Loucy (cell line): ENCODE measurements around the gene LRBA.

ENCODE experiments used
- EZH2phosphoT487 ChIP-seq: fragments of 200-600 bp; IDR thresholded peaks from 2 replicates; pipeline ENCODE4 v1.6.1; 2018; ENCODE audit warnings: antibody characterized with exemption, mild to moderate bottlenecking, moderate library complexity, borderline replicate concordance
- TF ChIP-seq, protein P1 (sequence below): fragments of 200-600 bp; sonication (generic); conservative IDR thresholded peaks from 2 replicates; pipeline ENCODE4 v1.5.1; 2014; ENCODE audit warnings: mild to moderate bottlenecking, antibody characterized with exemption, low read length

DNA sequence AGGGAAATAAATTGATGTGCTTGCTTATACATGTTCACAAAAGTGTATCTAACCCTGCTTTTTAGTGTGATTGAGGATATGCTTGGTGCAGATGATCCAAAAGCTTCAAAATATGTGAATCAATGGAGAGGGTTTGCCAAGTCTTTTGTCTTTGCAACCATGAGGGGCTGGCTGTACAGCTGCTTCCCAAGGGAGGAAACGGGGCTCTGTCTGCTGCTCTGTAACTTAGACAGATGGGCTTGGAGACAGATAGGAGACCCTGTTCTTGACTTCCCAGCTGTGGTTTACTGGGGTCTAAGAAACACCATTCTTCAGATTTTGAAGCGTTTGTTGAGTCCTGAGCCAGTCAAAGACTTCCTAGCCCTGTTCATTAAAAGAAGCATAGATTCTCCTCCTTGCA, 784.5 kb downstream of the LRBA start:
- TF ChIP-seq, protein P1, sequence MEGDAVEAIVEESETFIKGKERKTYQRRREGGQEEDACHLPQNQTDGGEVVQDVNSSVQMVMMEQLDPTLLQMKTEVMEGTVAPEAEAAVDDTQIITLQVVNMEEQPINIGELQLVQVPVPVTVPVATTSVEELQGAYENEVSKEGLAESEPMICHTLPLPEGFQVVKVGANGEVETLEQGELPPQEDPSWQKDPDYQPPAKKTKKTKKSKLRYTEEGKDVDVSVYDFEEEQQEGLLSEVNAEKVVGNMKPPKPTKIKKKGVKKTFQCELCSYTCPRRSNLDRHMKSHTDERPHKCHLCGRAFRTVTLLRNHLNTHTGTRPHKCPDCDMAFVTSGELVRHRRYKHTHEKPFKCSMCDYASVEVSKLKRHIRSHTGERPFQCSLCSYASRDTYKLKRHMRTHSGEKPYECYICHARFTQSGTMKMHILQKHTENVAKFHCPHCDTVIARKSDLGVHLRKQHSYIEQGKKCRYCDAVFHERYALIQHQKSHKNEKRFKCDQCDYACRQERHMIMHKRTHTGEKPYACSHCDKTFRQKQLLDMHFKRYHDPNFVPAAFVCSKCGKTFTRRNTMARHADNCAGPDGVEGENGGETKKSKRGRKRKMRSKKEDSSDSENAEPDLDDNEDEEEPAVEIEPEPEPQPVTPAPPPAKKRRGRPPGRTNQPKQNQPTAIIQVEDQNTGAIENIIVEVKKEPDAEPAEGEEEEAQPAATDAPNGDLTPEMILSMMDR = no peak
- TF ChIP-seq EZH2phosphoT487 = no peak
